B cell (primary cell): ENCODE results near the gene SLCO6A1. TPM values are rescaled to one million over a fixed set of nuclear protein-coding genes. Genes with fewer than 3 reads are reported as not detected.

Source experiments
- ATAC-seq: fragments of 200-7000 bp; cut with Tn5 transposase; one replicate; pipeline ENCODE4 v1.10.0; 2021; ENCODE audit warnings: low read depth, mild to moderate bottlenecking, moderate number of reproducible peaks, moderate library complexity
- CTCF ChIA-PET: fragments of 350-600 bp; sonication (Branson Sonifier 250); formaldehyde crosslinking; loops from one replicate; lab custom pipeline; 2021; ENCODE audit warnings: antibody characterized with exemption, inconsistent platforms; lab: Charles Lee
- POLR2A ChIA-PET: fragments of 350-600 bp; sonication (Branson Sonifier 250); formaldehyde crosslinking; loops from one replicate; lab custom pipeline; 2021; ENCODE audit warnings: antibody characterized with exemption; lab: Charles Lee
- DNase-seq: peaks from one replicate; pipeline ENCODE4 v3.0.0; 2013
- H2AFZ ChIP-seq: 2 replicates; pipeline ENCODE4 v1.6.1; 2012; ENCODE audit warnings: mild to moderate bottlenecking, low read depth, low read length; ENCODE audit not compliant: insufficient read depth, poor library complexity, severe bottlenecking
- H3K27ac ChIP-seq, 2 donors: 1 replicate in 1 of 2; 2 replicates in 1 of 2; pipeline ENCODE4 v1.5.1; 2012 to 2013; ENCODE audit warnings: low read length in 2 of 2, mild to moderate bottlenecking in 2 of 2, moderate library complexity in 1 of 2
- H3K27me3 ChIP-seq, 4 experiments: fragments of 200-600 bp in 1 of 4; sonication (generic) in 1 of 4; replicated peaks in 1 of 4; 1 replicate in 2 of 4; 2 replicates in 2 of 4; pipeline versions ENCODE4 v1.6.1 to v1.7.0; 2013 to 2016; ENCODE audit warnings: low read length in 3 of 4, mild to moderate bottlenecking in 2 of 4, mixed read lengths in 1 of 4, moderate library complexity in 1 of 4; ENCODE audit not compliant: insufficient read depth in 4 of 4, control insufficient read depth in 3 of 4; ENCODE audit errors: control extremely low read depth in 1 of 4
- H3K36me3 ChIP-seq, 2 experiments: replicated peaks in 1 of 2; 1 replicate in 1 of 2; 2 replicates in 1 of 2; pipeline versions ENCODE4 v1.6.1 to v1.7.1; 2013; ENCODE audit warnings: low read length in 1 of 2; ENCODE audit not compliant: insufficient read depth in 2 of 2, control insufficient read depth in 1 of 2; ENCODE audit errors: control extremely low read depth in 1 of 2, extremely low read depth in 1 of 2
- H3K4me1 ChIP-seq, 2 donors: fragments of 200-600 bp in 1 of 2; sonication (generic) in 1 of 2; 1 replicate in 1 of 2; 2 replicates in 1 of 2; pipeline versions ENCODE4 v1.5.1 to v1.6.1; 2013 to 2017; ENCODE audit warnings: low read length in 2 of 2; ENCODE audit not compliant: control insufficient read depth in 2 of 2, insufficient read depth in 2 of 2
- H3K4me2 ChIP-seq: replicated peaks from 2 replicates; pipeline ENCODE3; 2012; ENCODE audit warnings: mild to moderate bottlenecking, low read depth, low read length; ENCODE audit not compliant: poor library complexity, severe bottlenecking
- H3K4me3 ChIP-seq, 5 experiments: fragments of 200-600 bp in 1 of 5; sonication (generic) in 1 of 5; 1 replicate in 3 of 5; 2 replicates in 2 of 5; pipeline versions ENCODE4 v1.5.1 to v1.7.0; 2011 to 2016; ENCODE audit warnings: low read length in 4 of 5, mild to moderate bottlenecking in 4 of 5, low read depth in 2 of 5, control low read depth in 1 of 5, moderate library complexity in 1 of 5; ENCODE audit not compliant: insufficient read depth in 1 of 5; ENCODE audit errors: control extremely low read depth in 1 of 5, extremely low read depth in 1 of 5
- H3K79me2 ChIP-seq: fragments of 200-600 bp; sonication (generic); one replicate; pipeline ENCODE4 v1.6.0; 2016; ENCODE audit warnings: low read length; ENCODE audit not compliant: control insufficient read depth, insufficient read depth
- H3K9ac ChIP-seq: fragments of 200-600 bp; sonication (generic); 2 replicates; pipeline ENCODE4 v1.6.1; 2017; ENCODE audit warnings: mild to moderate bottlenecking, low read length, moderate library complexity
- H3K9me3 ChIP-seq, 3 donors: one replicate each; pipeline versions ENCODE4 v1.6.1 to v1.7.1; 2013; ENCODE audit warnings: low read length in 2 of 3; ENCODE audit not compliant: control insufficient read depth in 2 of 3, insufficient read depth in 1 of 3; ENCODE audit errors: control extremely low read depth in 1 of 3
- H4K20me1 ChIP-seq: 2 replicates; pipeline ENCODE4 v1.6.0; 2012; ENCODE audit warnings: mild to moderate bottlenecking, low read length; ENCODE audit not compliant: insufficient read depth, control insufficient read depth, poor library complexity, severe bottlenecking
- H3K27ac Mint-ChIP-seq: one replicate; pipeline ENCODE4 v1.8.0; 2021; ENCODE audit warnings: mixed read lengths
- H3K27me3 Mint-ChIP-seq: one replicate; pipeline ENCODE4 v1.8.0; 2021; ENCODE audit warnings: mixed read lengths
- H3K4me1 Mint-ChIP-seq: one replicate; pipeline ENCODE4 v1.8.0; 2021; ENCODE audit warnings: mixed read lengths
- H3K4me3 Mint-ChIP-seq: one replicate; pipeline ENCODE4 v1.8.0; 2021; ENCODE audit warnings: mixed read lengths
- H3K9me3 Mint-ChIP-seq: one replicate; pipeline ENCODE4 v1.8.0; 2022; ENCODE audit warnings: mixed read lengths; ENCODE audit not compliant: insufficient read depth
- CTCF ChIP-seq: fragments of 200-600 bp; IDR thresholded peaks from one replicate; pipeline ENCODE4 v1.8.0; 2022; ENCODE audit warnings: antibody characterized with exemption, mild to moderate bottlenecking
- EZH2 ChIP-seq: IDR thresholded peaks from 2 replicates; pipeline ENCODE4 v1.6.1; 2012; ENCODE audit warnings: borderline replicate concordance, low read depth, mild to moderate bottlenecking, moderate library complexity, low read length; ENCODE audit not compliant: insufficient read depth, poor library complexity, severe bottlenecking
- WGBS: methylation state at CpG from one replicate; pipeline ENCODE4 v1.1.5; 2013; ENCODE audit warnings: missing lambda C conversion rate; ENCODE audit not compliant: insufficient coverage; 5-methylcytosine and 5-hydroxymethylcytosine counted together
- intact Hi-C: fragments of 100-400 bp; cut with micrococcal nuclease; formaldehyde crosslinking; loops from one replicate; pipeline ENCODE4 v1.10.0; 2022
- polyA plus RNA-seq: library from polyadenylated mRNA; depleted of rRNA; stranded (reverse); fragments of >200 nt; gene quantifications from 2 replicates; pipeline ENCODE4 v1.2.3, GENCODE V29; 2012
- total RNA-seq, 2 donors: library from RNA; stranded (reverse); fragments of 120-200 nt in 1 of 2; gene quantifications; 1 replicate in 1 of 2; 2 replicates in 1 of 2; pipeline versions ENCODE4 v1.2.3 to v1.2.4, GENCODE V29; 2013 to 2022

The SLCO6A1 gene
- total and polyA plus RNA-seq, 2 donors (not counting 1 experiment from before 2014, with no cell fraction given) = not detected

- Histone ChIP-seq H3K4me3 (no peak overlapping the region), H4K20me1 (no peaks in the 10 kb centered on the region), H3K36me3 (no peaks in the 10 kb centered on the region), H3K27me3 (no peaks in the 10 kb centered on the region), H2AFZ (no peak overlapping the region), H3K27ac (no peak overlapping the region), H3K79me2 (no peaks in the 10 kb centered on the region), H3K9ac (no peak overlapping the region), H3K4me2 (no peak overlapping the region), H3K9me3 (peaks cover 0 to 2% (median 0%) of the 10 kb centered on the region in 3 donors), H3K4me1 (no peaks in the 10 kb centered on the region)
- H3K4me3 Mint-ChIP-seq = no peak overlapping the region
- H3K27me3 Mint-ChIP-seq = no peaks in the 10 kb centered on the region
- no peak overlapping the region for H3K27ac Mint-ChIP-seq
- WGBS = 86% methylated on average over 5 of the region's 6 CpGs
- H3K4me1 Mint-ChIP-seq = no peaks in the 10 kb centered on the region
- ChIA-PET POLR2A (no interaction called here), CTCF (no interaction called here)
- no peak for ATAC-seq
- H3K9me3 Mint-ChIP-seq = no peaks in the 10 kb centered on the region
- intact Hi-C loops = no loop called here
- no peak for DNase-seq
- no peak for TF ChIP-seq EZH2
- no peak for TF ChIP-seq CTCF
Measured at GRCh38 chr5:102414448-102414847, 84.4 kb downstream of the SLCO6A1 start.

DNA sequence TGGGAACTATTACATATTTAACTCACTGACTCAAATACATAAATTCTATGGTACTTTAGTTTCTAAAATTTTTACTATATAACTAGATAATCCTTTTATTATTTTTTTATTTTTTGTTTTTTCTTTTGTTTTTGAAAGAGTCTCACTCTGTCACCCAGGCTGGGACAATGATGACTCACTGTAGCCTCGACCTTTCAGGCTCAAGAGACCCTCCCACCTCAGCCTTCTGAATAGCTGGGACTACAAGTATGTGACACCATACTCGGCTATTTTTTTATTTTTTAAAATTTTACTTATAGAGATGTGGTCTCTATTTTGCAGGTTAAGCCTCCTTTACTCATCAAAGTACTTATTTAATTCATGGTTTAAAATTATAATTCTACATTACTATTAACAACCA is 110.6 kb downstream of the SLCO6A1 start:
- intact Hi-C loops = no loop called here
- ChIA-PET POLR2A (no interaction called here), CTCF (no interaction called here)
- H3K27me3 Mint-ChIP-seq = no peaks in the 10 kb centered on the region
- H3K27ac ChIP-seq = no peak overlapping the region
- no peak for ATAC-seq
- H3K36me3 ChIP-seq = no peaks in the 10 kb centered on the region
- H3K9ac ChIP-seq = no peak overlapping the region
- H3K4me3 ChIP-seq = no peak overlapping the region
- H3K4me3 Mint-ChIP-seq = no peak overlapping the region
- H3K9me3 ChIP-seq = peaks cover 0 to 11% (median 2%) of the 10 kb centered on the region in 3 donors
- no CpG with 5 or more reads among the region's 2 CpGs for WGBS
- no peaks in the 10 kb centered on the region for H3K9me3 Mint-ChIP-seq
- no peak overlapping the region for H3K4me2 ChIP-seq
- no peaks in the 10 kb centered on the region for H3K4me1 Mint-ChIP-seq
- no peak for TF ChIP-seq EZH2
- H4K20me1 ChIP-seq = no peaks in the 10 kb centered on the region
- no peaks in the 10 kb centered on the region for H3K4me1 ChIP-seq
- no peaks in the 10 kb centered on the region for H3K27me3 ChIP-seq
- H2AFZ ChIP-seq = no peak overlapping the region
- no peak for DNase-seq
- no peak overlapping the region for H3K27ac Mint-ChIP-seq
- no peaks in the 10 kb centered on the region for H3K79me2 ChIP-seq
